ENCODE measurements around the gene ZNF396. TPM values are rescaled to one million over a fixed set of nuclear protein-coding genes. Genes with fewer than 3 reads are reported as not detected.

ZNF396 gene
- total RNA-seq, 4 donors from 2014 or later, result 0.11 to 2.0 (median 0.95) TPM

DNA sequence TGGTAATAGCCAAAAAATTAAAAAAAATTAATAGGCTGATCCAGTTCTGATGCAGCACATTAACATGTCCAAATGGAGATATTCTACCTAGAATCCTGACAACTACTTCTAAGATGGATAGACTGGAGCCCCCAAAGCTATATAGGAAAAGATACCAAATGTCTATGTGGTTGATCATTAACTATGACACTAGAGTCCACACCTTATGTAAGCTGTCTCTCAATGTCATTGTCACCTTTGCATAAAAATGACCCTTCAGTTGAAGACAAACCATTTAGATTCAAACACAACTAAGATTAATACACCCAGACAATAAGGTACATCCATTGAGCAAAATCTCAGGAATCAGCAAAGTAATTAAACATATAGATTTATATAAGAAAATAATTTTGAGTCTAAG is 14.6 kb downstream of the ZNF396 start:
- intact Hi-C loops (cut with DNase I), result no loop called here

DNA sequence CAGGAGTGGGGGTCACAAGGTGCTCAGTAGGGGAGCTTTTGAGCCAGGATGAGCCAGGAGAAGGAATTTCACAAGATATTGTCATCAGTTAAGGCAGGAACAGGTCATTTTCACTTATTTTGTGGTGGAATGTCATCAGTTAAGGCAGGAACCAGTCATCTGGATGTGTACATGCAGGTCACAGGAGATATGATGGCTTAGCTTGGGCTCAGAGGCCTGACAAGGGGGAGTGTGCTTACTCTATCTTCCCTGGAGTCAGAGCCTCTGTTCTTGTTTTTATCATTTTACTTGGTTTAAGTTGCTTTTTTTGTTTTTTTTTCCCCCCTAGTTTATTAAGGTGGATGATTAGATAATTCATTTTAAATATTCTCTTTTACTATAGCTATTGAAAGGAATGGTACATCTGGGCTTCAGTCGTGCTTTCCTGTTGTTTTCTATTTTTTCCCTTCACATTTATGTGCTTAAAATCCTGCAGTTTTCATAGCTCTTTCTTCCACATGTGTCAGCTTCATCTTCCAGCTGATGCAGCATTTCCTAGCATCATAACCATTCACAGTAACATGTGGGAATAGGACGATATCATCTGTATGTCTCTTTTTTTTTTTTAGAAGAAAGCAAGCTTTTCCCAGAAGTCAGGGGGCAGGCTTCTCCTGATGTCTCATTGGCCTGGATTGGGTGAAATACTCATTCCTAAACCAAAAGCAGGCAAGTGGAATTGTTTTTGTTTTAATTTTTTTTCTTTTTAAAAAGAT is 15.4 kb downstream of the ZNF396 start:
- no peak for TF ChIP-seq POLR2A (IDR thresholded peaks at IDR 0.05)
- TF ChIP-seq, protein P1, sequence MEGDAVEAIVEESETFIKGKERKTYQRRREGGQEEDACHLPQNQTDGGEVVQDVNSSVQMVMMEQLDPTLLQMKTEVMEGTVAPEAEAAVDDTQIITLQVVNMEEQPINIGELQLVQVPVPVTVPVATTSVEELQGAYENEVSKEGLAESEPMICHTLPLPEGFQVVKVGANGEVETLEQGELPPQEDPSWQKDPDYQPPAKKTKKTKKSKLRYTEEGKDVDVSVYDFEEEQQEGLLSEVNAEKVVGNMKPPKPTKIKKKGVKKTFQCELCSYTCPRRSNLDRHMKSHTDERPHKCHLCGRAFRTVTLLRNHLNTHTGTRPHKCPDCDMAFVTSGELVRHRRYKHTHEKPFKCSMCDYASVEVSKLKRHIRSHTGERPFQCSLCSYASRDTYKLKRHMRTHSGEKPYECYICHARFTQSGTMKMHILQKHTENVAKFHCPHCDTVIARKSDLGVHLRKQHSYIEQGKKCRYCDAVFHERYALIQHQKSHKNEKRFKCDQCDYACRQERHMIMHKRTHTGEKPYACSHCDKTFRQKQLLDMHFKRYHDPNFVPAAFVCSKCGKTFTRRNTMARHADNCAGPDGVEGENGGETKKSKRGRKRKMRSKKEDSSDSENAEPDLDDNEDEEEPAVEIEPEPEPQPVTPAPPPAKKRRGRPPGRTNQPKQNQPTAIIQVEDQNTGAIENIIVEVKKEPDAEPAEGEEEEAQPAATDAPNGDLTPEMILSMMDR (IDR thresholded peaks at IDR 0.05), result no peak
- Histone ChIP-seq H3K27me3 (no peaks in the 10 kb centered on the region), H3K36me3 (no peaks in the 10 kb centered on the region), H3K27ac (no peak overlapping the region), H3K9me3 (no peaks in the 10 kb centered on the region), H3K4me1 (no peaks in the 10 kb centered on the region), H3K4me3 (no peak overlapping the region)
- WGBS, 2 donors, result 69 to 75% methylated on average over 2 of the region's 2 CpGs
- intact Hi-C loops (cut with DNase I), result no loop called here
- no peak for DNase-seq

More for the DNA sequence above, 14.6 kb downstream of the ZNF396 start:
- Histone ChIP-seq H3K4me1 (no peaks in the 10 kb centered on the region), H3K27ac (no peak overlapping the region), H3K27me3 (no peaks in the 10 kb centered on the region), H3K9me3 (no peaks in the 10 kb centered on the region), H3K36me3 (no peaks in the 10 kb centered on the region), H3K4me3 (no peak overlapping the region)
- no peak for TF ChIP-seq POLR2A (IDR thresholded peaks at IDR 0.05)
- TF ChIP-seq, protein P1 (IDR thresholded peaks at IDR 0.05), result no peak
- DNase-seq, result no peak

DNA sequence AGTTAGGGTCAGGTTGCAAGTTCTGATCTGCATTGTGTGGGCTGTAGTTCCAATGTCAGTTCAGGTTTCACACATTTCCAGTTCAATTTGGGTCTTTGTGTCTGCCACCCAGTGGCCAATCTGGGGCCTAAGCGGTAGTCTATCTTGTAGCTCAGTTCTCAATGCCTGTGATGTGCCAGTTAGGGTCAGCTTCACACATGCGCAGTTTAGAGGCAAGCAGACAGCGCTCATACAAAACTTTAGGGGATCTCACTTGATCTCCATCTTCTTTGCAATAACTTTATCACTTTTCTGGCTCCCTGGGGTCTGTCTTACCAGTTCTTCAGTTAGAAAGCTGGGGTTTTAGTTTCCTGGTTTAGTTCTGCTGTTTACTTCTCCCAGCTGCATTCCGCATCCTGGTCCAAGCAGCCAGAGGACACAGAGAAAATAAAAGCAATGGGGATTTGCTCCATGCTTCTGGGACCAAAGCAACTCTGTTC is 22.0 kb downstream of the ZNF396 start:
- Histone ChIP-seq H3K9me3 (peaks cover 0 to 10% (median 9%) of the 10 kb centered on the region in 3 donors), H3K4me3 (peak overlapping the region in 1 of 4 donors; percentile 41), H3K27me3 (no peaks in the 10 kb centered on the region), H3K36me3 (no peaks in the 10 kb centered on the region), H3K4me1 (no peaks in the 10 kb centered on the region), H3K27ac (no peak overlapping the region)
- DNase-seq, result peak; percentile 8
- WGBS, 2 donors, result 29 to 32% methylated on average over 4 of the region's 4 CpGs
- TF ChIP-seq POLR2A (IDR thresholded peaks at IDR 0.05), result no peak
- TF ChIP-seq, protein P1 (IDR thresholded peaks at IDR 0.05), result peak; percentile 47 to 78 (median 62)
- intact Hi-C loops (cut with DNase I), result no loop called here

DNA sequence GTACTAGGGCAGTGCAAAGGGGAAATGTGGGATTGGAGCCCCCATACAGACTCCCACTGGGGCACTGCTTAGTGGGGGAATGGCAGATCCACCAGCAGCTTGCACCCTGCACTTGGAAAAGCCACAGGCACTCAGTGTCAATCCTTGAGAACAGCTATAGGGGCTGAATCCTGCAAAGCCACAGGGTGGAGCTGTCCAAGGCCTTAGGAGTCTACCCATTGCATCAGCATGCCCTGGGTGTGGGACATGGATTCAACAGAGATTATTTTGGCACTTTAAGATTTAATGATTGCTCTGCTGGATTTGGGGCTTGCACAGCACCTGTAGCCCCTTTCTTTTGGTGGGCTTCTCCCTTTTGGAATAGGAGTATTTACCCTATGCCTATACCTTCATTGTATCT is 24.4 kb downstream of the ZNF396 start:
- Histone ChIP-seq H3K4me3 (no peak overlapping the region), H3K4me1 (no peaks in the 10 kb centered on the region), H3K9me3 (peaks cover 0 to 10% (median 9%) of the 10 kb centered on the region in 3 donors), H3K27me3 (no peaks in the 10 kb centered on the region), H3K36me3 (no peaks in the 10 kb centered on the region), H3K27ac (no peak overlapping the region)
- intact Hi-C loops (cut with DNase I), result no loop called here
- no peak for DNase-seq
- TF ChIP-seq POLR2A (IDR thresholded peaks at IDR 0.05), result no peak
- TF ChIP-seq, protein P1 (IDR thresholded peaks at IDR 0.05), result no peak

DNA sequence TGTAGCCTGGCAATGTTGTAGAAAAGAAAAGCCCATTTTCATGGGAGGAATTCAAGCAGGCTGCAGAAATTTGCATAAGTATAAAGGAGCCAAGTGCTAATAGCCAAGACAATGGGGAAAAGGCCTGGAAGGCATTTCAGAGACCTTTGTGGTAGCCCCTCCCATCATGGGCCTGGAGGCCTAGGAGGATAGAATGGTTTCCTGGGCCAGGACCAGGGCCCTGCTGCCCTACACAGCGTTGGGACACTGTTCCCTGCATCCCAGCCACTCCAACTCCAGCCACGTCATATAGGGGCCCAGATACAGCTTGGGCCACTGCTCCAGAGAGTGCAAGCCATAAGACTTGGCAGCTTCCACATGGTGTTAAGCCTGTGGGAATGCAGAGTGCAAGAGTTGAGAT is 24.9 kb downstream of the ZNF396 start:
- H3K4me1 ChIP-seq, result no peaks in the 10 kb centered on the region
- 50% methylated on average over 2 of the region's 2 CpGs for WGBS, 2 donors
- H3K36me3 ChIP-seq, result no peaks in the 10 kb centered on the region
- TF ChIP-seq, protein P1 (IDR thresholded peaks at IDR 0.05), result no peak
- no peak for TF ChIP-seq POLR2A (IDR thresholded peaks at IDR 0.05)
- no peaks in the 10 kb centered on the region for H3K27me3 ChIP-seq
- no peak overlapping the region for H3K4me3 ChIP-seq
- intact Hi-C loops (cut with DNase I), result no loop called here
- DNase-seq, result no peak
- H3K9me3 ChIP-seq, result peaks cover 0 to 10% (median 9%) of the 10 kb centered on the region in 3 donors
- H3K27ac ChIP-seq, result no peak overlapping the region
